OCI-LY3 (cell line): ENCODE measurements around the gene ACOT11.

Source experiments
- H2AFZ ChIP-seq: fragments of 200-600, 300-600 bp; shearing (Covaris generic); 2 replicates; pipeline ENCODE4 v1.6.0; 2014; ENCODE audit warnings: antibody characterized with exemption, low read depth, low read length
- H3K27ac ChIP-seq: fragments of 200-600, 300-600 bp; sonication (generic); 2 replicates; pipeline ENCODE4 v1.5.1; 2014; ENCODE audit warnings: mild to moderate bottlenecking, low read length, moderate library complexity, mixed read lengths
- H3K27me3 ChIP-seq: fragments of 200-600, 300-600 bp; sonication (generic); 2 replicates; pipeline ENCODE4 v1.6.1; 2014; ENCODE audit warnings: low read depth, low read length, mixed read lengths
- H3K36me3 ChIP-seq: fragments of 200-600, 300-600 bp; sonication (generic); replicated peaks from 2 replicates; pipeline ENCODE3; 2014; ENCODE audit warnings: low read depth, low read length, mixed read lengths
- H3K4me1 ChIP-seq: fragments of 300-600, 200-600 bp; sonication (generic); 2 replicates; pipeline ENCODE4 v1.6.1; 2014; ENCODE audit warnings: low read length, mixed read lengths
- H3K4me2 ChIP-seq: fragments of 200-600, 300-600 bp; sonication (generic); 2 replicates; pipeline ENCODE4 v1.6.1; 2014; ENCODE audit warnings: low read length, mixed read lengths
- H3K4me3 ChIP-seq: fragments of 300-600, 200-600 bp; sonication (generic); 2 replicates; pipeline ENCODE4 v1.5.1; 2014; ENCODE audit warnings: antibody characterized with exemption, mild to moderate bottlenecking, low read length, moderate library complexity
- H3K79me2 ChIP-seq: fragments of 300-600, 200-600 bp; shearing (Covaris generic); 2 replicates; pipeline ENCODE4 v1.6.1; 2014; ENCODE audit warnings: mild to moderate bottlenecking, low read length, mixed read lengths
- H3K9ac ChIP-seq: fragments of 300-600, 200-600 bp; shearing (Covaris generic); 2 replicates; pipeline ENCODE4 v1.6.0; 2014; ENCODE audit warnings: mild to moderate bottlenecking, low read length, moderate library complexity
- H3K9me3 ChIP-seq: fragments of 200-600, 300-600 bp; shearing (Covaris generic); 2 replicates; pipeline ENCODE4 v1.6.1; 2014; ENCODE audit warnings: low read length, mixed read lengths; ENCODE audit not compliant: insufficient read depth
- H4K20me1 ChIP-seq: fragments of 200-600, 300-600 bp; sonication (generic); 2 replicates; pipeline ENCODE4 v1.6.1; 2016; ENCODE audit warnings: low read length, mixed read lengths; ENCODE audit not compliant: insufficient read depth
- CTCF ChIP-seq: fragments of 200-600, 300-600 bp; sonication (generic); IDR thresholded peaks from 2 replicates; pipeline ENCODE4 v1.5.1; 2014; ENCODE audit warnings: antibody characterized with exemption, low read length, low read depth
- EZH2phosphoT487 ChIP-seq: fragments of 200-600 bp; shearing (Covaris generic); IDR thresholded peaks from 2 replicates; pipeline ENCODE4 v1.6.1; 2018; ENCODE audit warnings: antibody characterized with exemption, mixed run types, low read depth

Gene ACOT11

GRCh38 chr1:54593571-54594160 is 45.6 kb downstream of the ACOT11 start:
- Histone ChIP-seq H3K4me3 (no peak overlapping the region), H2AFZ (no peak overlapping the region), H3K9me3 (no peaks in the 10 kb centered on the region), H3K4me2 (no peak overlapping the region), H4K20me1 (no peaks in the 10 kb centered on the region), H3K79me2 (no peaks in the 10 kb centered on the region), H3K9ac (no peak overlapping the region), H3K27me3 (no peaks in the 10 kb centered on the region), H3K27ac (no peak overlapping the region), H3K4me1 (no peaks in the 10 kb centered on the region), H3K36me3 (no peaks in the 10 kb centered on the region)
- TF ChIP-seq CTCF (no peak), EZH2phosphoT487 (no peak)

- no peak overlapping the region for H2AFZ ChIP-seq
- no peaks in the 10 kb centered on the region for H4K20me1 ChIP-seq
- no peak overlapping the region for H3K27ac ChIP-seq
- no peaks in the 10 kb centered on the region for H3K36me3 ChIP-seq
- H3K4me2 ChIP-seq, result no peak overlapping the region
- H3K4me1 ChIP-seq, result no peaks in the 10 kb centered on the region
- TF ChIP-seq EZH2phosphoT487, result no peak
- no peak for TF ChIP-seq CTCF
- no peak overlapping the region for H3K9ac ChIP-seq
- H3K79me2 ChIP-seq, result no peaks in the 10 kb centered on the region
- no peaks in the 10 kb centered on the region for H3K9me3 ChIP-seq
- no peak overlapping the region for H3K4me3 ChIP-seq
- no peaks in the 10 kb centered on the region for H3K27me3 ChIP-seq
Observed at GRCh38 chr1:54594463-54594862, 46.4 kb downstream of the ACOT11 start.

- Histone ChIP-seq H3K9me3 (no peaks in the 10 kb centered on the region), H4K20me1 (no peaks in the 10 kb centered on the region), H3K9ac (no peak overlapping the region), H3K27me3 (no peaks in the 10 kb centered on the region), H3K4me2 (no peak overlapping the region), H3K27ac (no peak overlapping the region), H3K36me3 (no peaks in the 10 kb centered on the region), H3K79me2 (no peaks in the 10 kb centered on the region), H2AFZ (no peak overlapping the region), H3K4me1 (no peaks in the 10 kb centered on the region), H3K4me3 (no peak overlapping the region)
- TF ChIP-seq EZH2phosphoT487 (no peak), CTCF (no peak)
Observed at GRCh38 chr1:54595956-54596498, 48.0 kb downstream of the ACOT11 start.

GRCh38 chr1:54596756-54597155 is 48.7 kb downstream of the ACOT11 start:
- H3K36me3 ChIP-seq, result no peaks in the 10 kb centered on the region
- no peaks in the 10 kb centered on the region for H3K27me3 ChIP-seq
- H2AFZ ChIP-seq, result no peak overlapping the region
- H3K4me2 ChIP-seq, result no peak overlapping the region
- H3K4me1 ChIP-seq, result no peaks in the 10 kb centered on the region
- H3K4me3 ChIP-seq, result no peak overlapping the region
- H3K9me3 ChIP-seq, result no peaks in the 10 kb centered on the region
- H3K27ac ChIP-seq, result no peak overlapping the region
- H3K9ac ChIP-seq, result no peak overlapping the region
- H3K79me2 ChIP-seq, result no peaks in the 10 kb centered on the region
- H4K20me1 ChIP-seq, result no peaks in the 10 kb centered on the region
- no peak for TF ChIP-seq CTCF
- TF ChIP-seq EZH2phosphoT487, result no peak
